HepG2 (cell line): ENCODE data around the gene CRLF2. TPM values are rescaled to one million over a fixed set of nuclear protein-coding genes. Genes with fewer than 3 reads are reported as not detected.

Experiments used
- ATAC-seq: fragments of 200-7000 bp; cut with Tn5 transposase; 3 replicates; pipeline ENCODE4 v1.9.1; 2020; ENCODE audit warnings: mild to moderate bottlenecking, moderate library complexity
- BruUV-seq: library from RNA; stranded (reverse); fragments of 400-500 nt; replicated peaks from 2 replicates; lab custom pipeline; 2021; lab: Mats Ljungman, UMichigan
- CTCF ChIA-PET: fragments of 300-600 bp; formaldehyde crosslinking; extraction: SDS; loops from one replicate; lab custom pipeline; 2021; ENCODE audit warnings: low total read pairs, inconsistent platforms, low intra/inter-chr PET ratio; lab: Yijun Ruan, JAX
- POLR2A ChIA-PET: fragments of 350-600 bp; sonication (Branson Sonifier 250); formaldehyde crosslinking; loops from one replicate; lab custom pipeline; 2020; ENCODE audit warnings: antibody characterized with exemption, inconsistent platforms; lab: Yijun Ruan, JAX
- DNase-seq: peaks from one replicate; pipeline ENCODE4 v3.0.0-alpha.2; 2015; ENCODE audit warnings: low spot score
- FAIRE-seq: peaks from 3 replicates; lab custom pipeline; 2011; peaks lifted over from hg19 to GRCh38; lab: Jason Lieb, UNC
- H2AFZ ChIP-seq: one replicate; pipeline ENCODE4 v1.6.1; 2011; ENCODE audit warnings: low read length, inconsistent platforms
- H3K27ac ChIP-seq: fragments of 300-600 bp; 3 replicates; pipeline ENCODE4 v1.8.0; 2011; ENCODE audit warnings: mixed run types, mild to moderate bottlenecking, mixed read lengths, low read length, inconsistent platforms; ENCODE audit not compliant: insufficient read depth; ENCODE audit errors: extremely low read length
- H3K27me3 ChIP-seq, 2 experiments: fragments of 200-600 bp in 1 of 2; 2 replicates in 1 of 2; 3 replicates in 1 of 2; pipeline versions ENCODE4 v1.6.0 to v1.8.0; 2011; ENCODE audit warnings: low read length in 2 of 2, mild to moderate bottlenecking in 2 of 2, moderate library complexity in 2 of 2, inconsistent platforms in 1 of 2; ENCODE audit not compliant: insufficient read depth in 2 of 2, control insufficient read depth in 1 of 2
- H3K36me3 ChIP-seq, 2 experiments: fragments of 200-600 bp in 1 of 2; replicated peaks in 1 of 2; 2 replicates in 1 of 2; 3 replicates in 1 of 2; pipeline versions ENCODE4 v1.5.1 to v1.8.0; 2011; ENCODE audit warnings: low read length in 2 of 2, inconsistent platforms in 1 of 2; ENCODE audit not compliant: insufficient read depth in 2 of 2, control insufficient read depth in 1 of 2
- H3K4me1 ChIP-seq: 2 replicates; pipeline ENCODE4 v1.5.1; 2012; ENCODE audit warnings: low read length, inconsistent platforms; ENCODE audit not compliant: insufficient read depth
- H3K4me2 ChIP-seq: 2 replicates; pipeline ENCODE4 v1.6.0; 2011; ENCODE audit warnings: low read depth, low read length, inconsistent platforms
- H3K4me3 ChIP-seq, 3 experiments: fragments of 200-600 bp in 1 of 3; sonication (generic), shearing (Covaris generic) in 1 of 3; replicated peaks in 1 of 3; 2 replicates each; pipeline ENCODE4 v1.5.1; 2011 to 2016; ENCODE audit warnings: low read length in 3 of 3, inconsistent platforms in 2 of 3, low read depth in 2 of 3, mild to moderate bottlenecking in 2 of 3, control low read depth in 1 of 3, mixed read lengths in 1 of 3; ENCODE audit not compliant: insufficient read depth in 1 of 3
- H3K79me2 ChIP-seq: one replicate; pipeline ENCODE4 v1.6.1; 2011; ENCODE audit warnings: low read length, inconsistent platforms; ENCODE audit not compliant: insufficient read depth
- H3K9ac ChIP-seq: 2 replicates; pipeline ENCODE4 v1.6.0; 2011; ENCODE audit warnings: mild to moderate bottlenecking, low read depth, low read length, inconsistent platforms; ENCODE audit not compliant: insufficient read depth
- H3K9me3 ChIP-seq: 2 replicates; pipeline ENCODE4 v1.5.1; 2012; ENCODE audit warnings: mild to moderate bottlenecking, low read length
- H4K20me1 ChIP-seq: 2 replicates; pipeline ENCODE4 v1.6.0; 2011; ENCODE audit warnings: inconsistent platforms, mild to moderate bottlenecking, low read length, moderate library complexity; ENCODE audit not compliant: insufficient read depth
- ELK4 ChIP-seq: sonication (generic); formaldehyde crosslinking; IDR thresholded peaks from 2 replicates; pipeline ENCODE4 v1.9.0; 2021; ENCODE audit warnings: missing genetic modification reagents, borderline replicate concordance
- GMEB1 ChIP-seq: sonication (generic); formaldehyde crosslinking; IDR thresholded peaks from 2 replicates; pipeline ENCODE4 v1.5.1; 2020; ENCODE audit warnings: missing genetic modification reagents, mild to moderate bottlenecking, borderline replicate concordance
- KDM6A ChIP-seq: IDR thresholded peaks from 2 replicates; pipeline ENCODE4 v1.6.1; 2016; ENCODE audit warnings: low read depth
- NR2F2 ChIP-seq: IDR thresholded peaks from 2 replicates; pipeline ENCODE4 v1.6.1; 2012; ENCODE audit warnings: low read depth, inconsistent platforms, borderline replicate concordance
- PATZ1 ChIP-seq: sonication (generic); formaldehyde crosslinking; IDR thresholded peaks from 2 replicates; pipeline ENCODE4 v1.4.0; 2020; ENCODE audit warnings: missing genetic modification reagents
- TOPORS ChIP-seq: sonication (generic); formaldehyde crosslinking; IDR thresholded peaks from 2 replicates; pipeline ENCODE4 v1.8.0; 2023; ENCODE audit warnings: mild to moderate bottlenecking, missing genetic modification reagents
- ZHX1 ChIP-seq: sonication (generic); formaldehyde crosslinking; IDR thresholded peaks from 2 replicates; pipeline ENCODE4 v1.8.1; 2022; ENCODE audit warnings: low read depth, mild to moderate bottlenecking, missing genetic modification reagents
- ZNF441 ChIP-seq: sonication (generic); formaldehyde crosslinking; IDR thresholded peaks from 2 replicates; pipeline ENCODE4 v1.7.0; 2021; ENCODE audit warnings: missing genetic modification reagents, borderline replicate concordance
- ZNF510 ChIP-seq: sonication (generic); formaldehyde crosslinking; IDR thresholded peaks from 2 replicates; pipeline ENCODE4 v1.4.0; 2020; ENCODE audit warnings: low read depth, mild to moderate bottlenecking, missing genetic modification reagents
- ZNF562 ChIP-seq: sonication (generic); formaldehyde crosslinking; IDR thresholded peaks from 2 replicates; pipeline ENCODE4 v1.8.0; 2022; ENCODE audit warnings: missing genetic modification reagents, borderline replicate concordance
- ZNF740 ChIP-seq: sonication (generic); formaldehyde crosslinking; IDR thresholded peaks from 2 replicates; pipeline ENCODE4 v1.4.0; 2020; ENCODE audit warnings: missing genetic modification reagents
- ZNF761 ChIP-seq: sonication (generic); formaldehyde crosslinking; conservative IDR thresholded peaks from 2 replicates; pipeline ENCODE4 v1.4.0; 2020; ENCODE audit warnings: mild to moderate bottlenecking, missing genetic modification reagents
- ZSCAN5A ChIP-seq: sonication (generic); formaldehyde crosslinking; IDR thresholded peaks from 2 replicates; pipeline ENCODE4 v1.8.0; 2022; ENCODE audit warnings: mild to moderate bottlenecking, missing genetic modification reagents, borderline replicate concordance
- whole genome bisulfite sequencing: methylation state at CpG from one replicate; pipeline ENCODE4 v1.1.6; 2017; ENCODE audit warnings: low lambda C conversion rate; 5-methylcytosine and 5-hydroxymethylcytosine counted together
- in situ Hi-C: cut with HindIII; loops from 2 replicates; pipeline ENCODE4 v1.10.0; 2017; ENCODE audit warnings: low pct_unique_long_range_greater_than_20kb; ENCODE audit not compliant: extremely low pct_ligation_motif_present
- intact Hi-C: fragments of 100-400 bp; cut with micrococcal nuclease; formaldehyde crosslinking; loops from one replicate; pipeline ENCODE4 v1.10.0; 2022; ENCODE audit not compliant: unreplicated experiment
- polyA plus RNA-seq, 8 experiments: library from polyadenylated mRNA; depleted of rRNA in 3 of 8; stranded (reverse) in 7 of 8; unstranded in 1 of 8; fragments of >200 nt; fragmentation: Illumina TruSeq in 4 of 8; extraction: Trizol in 4 of 8; gene quantifications; 2 replicates each; pipeline versions ENCODE4 v1.2.1 to v1.2.3, GENCODE V29; 2011 to 2016; ENCODE audit warnings: low read depth in 4 of 8, missing spikeins in 1 of 8, mixed read lengths in 1 of 8; ENCODE audit not compliant: insufficient read depth in 1 of 8
- total RNA-seq, 5 experiments: library from RNA; depleted of rRNA; stranded (reverse); fragments of >200 nt; fragmentation: Illumina TruSeq; extraction: Trizol; gene quantifications; 2 replicates each; pipeline ENCODE4 v1.2.3, GENCODE V29; 2016; ENCODE audit warnings: low read depth in 1 of 5

Gene CRLF2
- total and polyA plus RNA-seq, 2 of the 13 experiments (the other 11 are each of a cell fraction or from before 2014, with no cell fraction given): not detected

- TF ChIP-seq ZSCAN5A: no peak
These were observed 58.5 kb downstream of the CRLF2 start (continued) for GRCh38 chrX:1153940-1154339.

GRCh38 chrX:1152090-1152489 is 60.4 kb downstream of the CRLF2 start:
- in situ Hi-C loops: no loop called here
- H3K79me2 ChIP-seq: no peaks in the 10 kb centered on the region
- ChIA-PET POLR2A (no interaction called here), CTCF (no interaction called here)
- 13% methylated on average over 10 of the region's 10 CpGs for WGBS
- H3K27me3 ChIP-seq: peaks cover 0 to 15% of the 10 kb centered on the region in 2 experiments; a peak in 3 of 5 replicates
- H3K9me3 ChIP-seq: no peaks in the 10 kb centered on the region
- no peak overlapping the region for H3K27ac ChIP-seq
- H3K4me2 ChIP-seq: no peak overlapping the region
- H2AFZ ChIP-seq: no peak overlapping the region
- no peaks in the 10 kb centered on the region for H3K4me1 ChIP-seq
- no peaks in the 10 kb centered on the region for H3K36me3 ChIP-seq
- no TSS peak for BruUV-seq
- intact Hi-C loops: no loop called here
- no peak overlapping the region for H3K4me3 ChIP-seq
- DNase-seq (no peak), ATAC-seq (no peak), FAIRE-seq (no peak)
- no peaks in the 10 kb centered on the region for H4K20me1 ChIP-seq
- no peak overlapping the region for H3K9ac ChIP-seq
- no peak for TF ChIP-seq KDM6A (CRISPR knock-in tag)
- no peak for TF ChIP-seq ELK4 (CRISPR knock-in tag)
- no peak for TF ChIP-seq ZNF441 (CRISPR knock-in tag)
- no peak for TF ChIP-seq ZHX1
- no peak for TF ChIP-seq ZNF740 (CRISPR knock-in tag)
- TF ChIP-seq ZNF761 (CRISPR knock-in tag): no peak
- no peak for TF ChIP-seq PATZ1 (CRISPR knock-in tag)
- TF ChIP-seq ZNF562 (CRISPR knock-in tag): no peak
- TF ChIP-seq TOPORS: no peak
- no peak for TF ChIP-seq ZNF510 (CRISPR knock-in tag)
- no peak for TF ChIP-seq GMEB1
- TF ChIP-seq NR2F2: no peak
